ENCODE results near the gene TRAPPC5.

The TRAPPC5 gene

GRCh38 chr19:7703332-7703731 lies 22.7 kb downstream of the TRAPPC5 start:
- no peaks in the 10 kb centered on the region for H3K27me3 ChIP-seq (ENCODE audit: control insufficient read depth, insufficient read depth, low read length)
- TF ChIP-seq, protein P1, sequence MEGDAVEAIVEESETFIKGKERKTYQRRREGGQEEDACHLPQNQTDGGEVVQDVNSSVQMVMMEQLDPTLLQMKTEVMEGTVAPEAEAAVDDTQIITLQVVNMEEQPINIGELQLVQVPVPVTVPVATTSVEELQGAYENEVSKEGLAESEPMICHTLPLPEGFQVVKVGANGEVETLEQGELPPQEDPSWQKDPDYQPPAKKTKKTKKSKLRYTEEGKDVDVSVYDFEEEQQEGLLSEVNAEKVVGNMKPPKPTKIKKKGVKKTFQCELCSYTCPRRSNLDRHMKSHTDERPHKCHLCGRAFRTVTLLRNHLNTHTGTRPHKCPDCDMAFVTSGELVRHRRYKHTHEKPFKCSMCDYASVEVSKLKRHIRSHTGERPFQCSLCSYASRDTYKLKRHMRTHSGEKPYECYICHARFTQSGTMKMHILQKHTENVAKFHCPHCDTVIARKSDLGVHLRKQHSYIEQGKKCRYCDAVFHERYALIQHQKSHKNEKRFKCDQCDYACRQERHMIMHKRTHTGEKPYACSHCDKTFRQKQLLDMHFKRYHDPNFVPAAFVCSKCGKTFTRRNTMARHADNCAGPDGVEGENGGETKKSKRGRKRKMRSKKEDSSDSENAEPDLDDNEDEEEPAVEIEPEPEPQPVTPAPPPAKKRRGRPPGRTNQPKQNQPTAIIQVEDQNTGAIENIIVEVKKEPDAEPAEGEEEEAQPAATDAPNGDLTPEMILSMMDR (IDR thresholded peaks at IDR 0.05): no peak
- H3K4me2 ChIP-seq (ENCODE audit: low read length): no peak overlapping the region
- no peak overlapping the region for H3K27ac ChIP-seq
- H3K9ac ChIP-seq: no peak overlapping the region
- H3K9me3 ChIP-seq (ENCODE audit: control insufficient read depth, low read length): no peaks in the 10 kb centered on the region
- H3K36me3 ChIP-seq (ENCODE audit: control insufficient read depth, insufficient read depth, low read length): no peaks in the 10 kb centered on the region
- no peaks in the 10 kb centered on the region for H3K4me1 ChIP-seq
- H3K79me2 ChIP-seq: no peaks in the 10 kb centered on the region
- H2AFZ ChIP-seq: no peak overlapping the region
- H3K4me3 ChIP-seq (ENCODE audit: low read depth, low read length): no peak overlapping the region

DNA sequence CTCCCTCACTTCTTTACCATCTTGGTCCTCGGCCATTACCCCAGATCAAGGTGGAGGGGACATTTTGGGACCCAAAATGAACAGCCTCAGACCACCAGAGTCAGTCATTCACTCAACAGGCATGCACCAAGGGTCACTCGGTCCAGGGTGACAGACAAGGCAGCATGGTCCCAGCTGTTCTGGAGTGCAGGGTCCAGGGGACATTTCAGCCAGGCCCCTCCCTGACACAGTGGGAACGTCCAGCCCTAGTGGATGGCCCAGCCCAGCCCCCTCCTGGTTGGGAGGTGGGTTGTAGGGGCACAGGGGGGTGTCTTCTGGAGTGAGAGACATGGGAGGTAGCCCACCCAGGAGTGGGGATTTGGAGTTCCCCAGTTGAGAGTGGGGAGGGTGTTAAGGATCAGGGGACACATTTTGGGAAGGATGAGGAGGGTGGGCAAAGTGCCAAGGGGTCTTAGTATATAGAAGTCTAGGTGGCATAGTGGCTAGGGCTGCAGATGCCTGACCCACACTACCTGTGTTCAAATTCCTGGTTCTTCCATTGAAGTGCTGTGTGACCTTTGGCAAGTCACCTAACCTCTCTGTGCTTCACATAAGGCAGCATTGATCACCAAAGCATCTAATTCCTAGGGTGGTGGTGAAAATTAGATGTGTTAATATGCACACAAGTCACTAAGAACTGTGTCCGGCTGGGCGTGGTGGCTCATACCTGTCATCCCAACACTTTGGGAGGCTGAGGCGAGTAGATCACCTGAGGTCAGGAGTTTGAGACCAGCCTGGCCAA lies 23.8 kb downstream of the TRAPPC5 start:
- Histone ChIP-seq H3K27ac (no peak overlapping the region), H3K4me1 (no peaks in the 10 kb centered on the region), H3K4me3 (ENCODE audit: low read depth, low read length) (no peak overlapping the region), H3K4me2 (ENCODE audit: low read length) (no peak overlapping the region), H3K79me2 (no peaks in the 10 kb centered on the region), H3K27me3 (ENCODE audit: control insufficient read depth, insufficient read depth, low read length) (no peaks in the 10 kb centered on the region), H3K36me3 (ENCODE audit: control insufficient read depth, insufficient read depth, low read length) (no peaks in the 10 kb centered on the region), H3K9me3 (ENCODE audit: control insufficient read depth, low read length) (no peaks in the 10 kb centered on the region), H2AFZ (no peak overlapping the region), H3K9ac (no peak overlapping the region)
- TF ChIP-seq, protein P1 (IDR thresholded peaks at IDR 0.05): no peak

DNA sequence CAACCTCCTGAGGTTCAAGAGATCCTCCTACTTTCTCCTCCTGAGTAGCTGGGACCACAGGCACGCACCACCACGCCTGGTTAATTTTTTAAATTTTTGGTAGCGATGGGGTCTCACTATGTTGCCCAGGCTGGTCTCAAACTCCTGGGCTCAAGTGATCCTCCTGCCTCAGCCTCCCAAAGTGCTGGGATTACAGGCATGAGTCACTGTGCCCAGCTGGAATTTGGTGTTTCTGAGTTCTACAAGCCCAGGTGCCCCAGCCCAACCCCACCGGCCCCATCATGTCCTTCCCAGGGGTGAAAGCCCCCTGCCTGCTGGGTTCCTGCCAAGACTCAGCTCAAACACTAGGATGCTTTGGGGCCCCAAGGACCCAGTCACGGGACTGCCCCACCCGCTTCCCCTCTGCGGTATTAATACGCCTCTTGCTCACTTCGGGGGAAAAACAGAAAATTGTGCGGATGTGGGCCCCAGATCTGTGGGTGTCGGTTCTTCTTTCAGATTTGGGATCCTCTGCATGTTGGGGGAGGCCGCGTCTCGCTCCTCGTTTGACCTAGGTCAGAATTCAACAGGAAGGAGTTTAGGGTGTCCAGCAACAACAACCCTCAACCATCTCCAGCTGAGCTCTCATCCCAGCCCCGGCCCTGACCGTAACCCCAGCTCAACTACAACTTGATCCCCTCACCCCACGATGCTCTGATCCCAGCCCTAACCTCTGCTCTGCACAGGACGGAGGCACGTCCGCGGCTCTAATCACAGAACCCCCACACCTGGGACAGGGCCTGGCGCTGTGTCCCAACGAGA lies 25.0 kb downstream of the TRAPPC5 start:
- TF ChIP-seq, protein P1 (IDR thresholded peaks at IDR 0.05): no peak
- Histone ChIP-seq H3K36me3 (ENCODE audit: control insufficient read depth, insufficient read depth, low read length) (no peaks in the 10 kb centered on the region), H3K9ac (no peak overlapping the region)

GRCh38 chr19:7706188-7706954 lies 25.7 kb downstream of the TRAPPC5 start:
- Histone ChIP-seq H3K4me2 (ENCODE audit: low read length) (no peak overlapping the region), H3K27ac (no peak overlapping the region), H3K9me3 (ENCODE audit: control insufficient read depth, low read length) (no peaks in the 10 kb centered on the region), H3K4me3 (ENCODE audit: low read depth, low read length) (no peak overlapping the region), H3K79me2 (no peaks in the 10 kb centered on the region), H2AFZ (no peak overlapping the region), H3K27me3 (ENCODE audit: control insufficient read depth, insufficient read depth, low read length) (no peaks in the 10 kb centered on the region), H3K4me1 (no peaks in the 10 kb centered on the region), H3K36me3 (ENCODE audit: control insufficient read depth, insufficient read depth, low read length) (no peaks in the 10 kb centered on the region), H3K9ac (no peak overlapping the region)
- TF ChIP-seq, protein P1 (IDR thresholded peaks at IDR 0.05): no peak

More for the DNA sequence above, 25.0 kb downstream of the TRAPPC5 start:
- H3K4me3 ChIP-seq (ENCODE audit: low read depth, low read length): no peak overlapping the region
- no peak overlapping the region for H3K27ac ChIP-seq
- no peaks in the 10 kb centered on the region for H3K79me2 ChIP-seq
- no peak overlapping the region for H2AFZ ChIP-seq
- no peak overlapping the region for H3K4me2 ChIP-seq (ENCODE audit: low read length)
- H3K9me3 ChIP-seq (ENCODE audit: control insufficient read depth, low read length): no peaks in the 10 kb centered on the region
- no peaks in the 10 kb centered on the region for H3K4me1 ChIP-seq
- no peaks in the 10 kb centered on the region for H3K27me3 ChIP-seq (ENCODE audit: control insufficient read depth, insufficient read depth, low read length)
